MCF 10A (cell line): Measurements from ENCODE around the gene FCAR. TPM values are rescaled to one million over a fixed set of nuclear protein-coding genes. Genes with fewer than 3 reads are reported as not detected.

Source experiments
- BruUV-seq: library from RNA; stranded (reverse); fragments of 400-500 nt; replicated peaks from 2 replicates; lab custom pipeline; 2021; lab: Mats Ljungman, UMichigan
- CTCF ChIA-PET: fragments of 300-600 bp; sonication (Branson Sonifier 250); formaldehyde crosslinking; extraction: SDS; loops from one replicate; lab custom pipeline; 2021; ENCODE audit warnings: antibody characterized with exemption, inconsistent platforms; lab: Yijun Ruan, JAX
- POLR2A ChIA-PET: fragments of 300-600, 350-650 bp; sonication (Branson Sonifier 250); formaldehyde crosslinking; extraction: SDS; loops from one replicate; lab custom pipeline; 2020; ENCODE audit warnings: antibody characterized with exemption, inconsistent platforms; lab: Yijun Ruan, JAX
- DNase-seq: peaks from one replicate; pipeline ENCODE4 v3.0.0-alpha.2; 2018; ENCODE audit not compliant: unreplicated experiment
- H3K27ac Mint-ChIP-seq: one replicate; pipeline ENCODE4 v1.8.0; 2022; ENCODE audit warnings: mild to moderate bottlenecking, low read depth, mixed read lengths; ENCODE audit not compliant: unreplicated experiment
- H3K27me3 Mint-ChIP-seq: one replicate; pipeline ENCODE4 v1.8.0; 2022; ENCODE audit warnings: mixed read lengths; ENCODE audit not compliant: insufficient read depth, unreplicated experiment
- H3K36me3 Mint-ChIP-seq: one replicate; pipeline ENCODE4 v1.8.0; 2022; ENCODE audit warnings: mild to moderate bottlenecking, moderate library complexity, mixed read lengths; ENCODE audit not compliant: insufficient read depth, unreplicated experiment
- H3K4me1 Mint-ChIP-seq: one replicate; pipeline ENCODE4 v1.8.0; 2022; ENCODE audit warnings: mixed read lengths; ENCODE audit not compliant: insufficient read depth, unreplicated experiment
- H3K4me3 Mint-ChIP-seq: one replicate; pipeline ENCODE4 v1.8.0; 2022; ENCODE audit warnings: mild to moderate bottlenecking, moderate library complexity, mixed read lengths; ENCODE audit not compliant: unreplicated experiment
- H3K9me3 Mint-ChIP-seq: one replicate; pipeline ENCODE4 v1.8.0; 2022; ENCODE audit warnings: mixed read lengths; ENCODE audit not compliant: unreplicated experiment
- intact Hi-C: fragments of 100-400 bp; cut with micrococcal nuclease; formaldehyde crosslinking; loops from 2 replicates; pipeline ENCODE4 v1.14.1; 2022
- total RNA-seq: library from RNA; stranded (reverse); gene quantifications from 2 replicates; pipeline ENCODE4 v1.2.3, GENCODE V29; 2022
- TF ChIP-seq, protein P1 (sequence below): fragments of 200-600 bp; IDR thresholded peaks from one replicate; pipeline ENCODE4 v1.8.0; 2022; ENCODE audit warnings: antibody characterized with exemption, mild to moderate bottlenecking; ENCODE audit not compliant: unreplicated experiment

Gene FCAR
- total RNA-seq, 1 experiment from 2014 or later = not detected

- intact Hi-C loops = no loop called here
- H3K9me3 Mint-ChIP-seq = peaks cover 36% of the 10 kb centered on the region
- TF ChIP-seq, protein P1, sequence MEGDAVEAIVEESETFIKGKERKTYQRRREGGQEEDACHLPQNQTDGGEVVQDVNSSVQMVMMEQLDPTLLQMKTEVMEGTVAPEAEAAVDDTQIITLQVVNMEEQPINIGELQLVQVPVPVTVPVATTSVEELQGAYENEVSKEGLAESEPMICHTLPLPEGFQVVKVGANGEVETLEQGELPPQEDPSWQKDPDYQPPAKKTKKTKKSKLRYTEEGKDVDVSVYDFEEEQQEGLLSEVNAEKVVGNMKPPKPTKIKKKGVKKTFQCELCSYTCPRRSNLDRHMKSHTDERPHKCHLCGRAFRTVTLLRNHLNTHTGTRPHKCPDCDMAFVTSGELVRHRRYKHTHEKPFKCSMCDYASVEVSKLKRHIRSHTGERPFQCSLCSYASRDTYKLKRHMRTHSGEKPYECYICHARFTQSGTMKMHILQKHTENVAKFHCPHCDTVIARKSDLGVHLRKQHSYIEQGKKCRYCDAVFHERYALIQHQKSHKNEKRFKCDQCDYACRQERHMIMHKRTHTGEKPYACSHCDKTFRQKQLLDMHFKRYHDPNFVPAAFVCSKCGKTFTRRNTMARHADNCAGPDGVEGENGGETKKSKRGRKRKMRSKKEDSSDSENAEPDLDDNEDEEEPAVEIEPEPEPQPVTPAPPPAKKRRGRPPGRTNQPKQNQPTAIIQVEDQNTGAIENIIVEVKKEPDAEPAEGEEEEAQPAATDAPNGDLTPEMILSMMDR = no peak
- no peaks in the 10 kb centered on the region for H3K36me3 Mint-ChIP-seq
- no peak for DNase-seq
- no peak overlapping the region for H3K4me3 Mint-ChIP-seq
- BruUV-seq = no TSS peak
- ChIA-PET POLR2A (interaction anchor here (1.1 to 1.2 kb wide), 2 partner anchors 8 to 18 kb away, joined by 3 read pairs; no protein-coding TSS in a partner anchor), CTCF (no interaction called here)
- no peak overlapping the region for H3K27ac Mint-ChIP-seq
- no peaks in the 10 kb centered on the region for H3K4me1 Mint-ChIP-seq
- H3K27me3 Mint-ChIP-seq = no peaks in the 10 kb centered on the region
Measured at GRCh38 chr19:54871696-54872095, 2.3 kb upstream of the FCAR start.

DNA sequence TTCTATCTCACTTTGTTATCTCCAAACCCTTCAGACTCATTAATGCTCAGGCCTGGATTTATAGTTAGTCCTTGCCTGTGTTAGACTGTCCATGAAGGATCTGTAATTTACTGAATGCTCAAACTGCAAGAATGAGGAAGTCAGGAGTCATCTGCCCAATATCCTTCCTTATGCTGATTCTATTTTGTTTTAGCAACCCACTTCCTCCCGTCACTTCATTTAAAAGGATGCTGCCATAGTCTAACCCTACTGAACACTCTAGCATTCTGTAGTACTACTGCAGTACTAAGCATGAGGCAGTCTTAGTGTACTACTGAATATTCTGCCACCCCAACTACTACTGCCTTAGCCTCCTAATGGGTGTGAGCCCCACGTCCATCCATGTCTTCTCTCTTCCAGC is 1.5 kb downstream of the FCAR start:
- Mint-ChIP-seq H3K9me3 (peaks cover 33% of the 10 kb centered on the region), H3K4me3 (no peak overlapping the region), H3K27me3 (no peaks in the 10 kb centered on the region), H3K27ac (no peak overlapping the region), H3K36me3 (no peaks in the 10 kb centered on the region), H3K4me1 (no peaks in the 10 kb centered on the region)
- no TSS peak for BruUV-seq
- TF ChIP-seq, protein P1 = no peak
- DNase-seq = no peak
- POLR2A ChIA-PET = interaction anchor here (0.6 to 0.7 kb wide), 2 partner anchors 16 to 156 kb away, joined by 3 read pairs; no protein-coding TSS in a partner anchor
- CTCF ChIA-PET = interaction anchor here (1.8 kb wide), 1 partner anchor 11 kb away, joined by 5 read pairs; no protein-coding TSS in a partner anchor
- intact Hi-C loops = no loop called here

DNA sequence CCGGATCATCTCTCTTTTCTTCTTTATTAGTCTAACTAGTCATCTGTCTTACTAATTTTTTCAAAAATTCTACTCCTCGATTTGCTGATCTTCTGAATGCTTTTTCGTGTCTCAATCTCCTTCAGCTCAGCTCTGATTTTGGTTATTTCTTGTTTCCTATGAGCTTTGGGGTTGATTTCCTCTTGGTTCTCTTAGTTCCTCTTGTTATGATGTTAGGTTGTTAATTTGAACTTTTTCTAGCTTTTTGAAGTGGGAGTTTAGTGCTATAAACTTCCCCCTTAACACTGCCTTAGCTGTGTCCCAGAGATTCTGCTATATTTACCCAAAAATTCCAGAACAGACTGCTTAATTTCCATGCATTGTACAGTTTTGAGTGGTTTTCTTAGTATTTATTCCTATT is 3.4 kb downstream of the FCAR start:
- no peak for DNase-seq

DNA sequence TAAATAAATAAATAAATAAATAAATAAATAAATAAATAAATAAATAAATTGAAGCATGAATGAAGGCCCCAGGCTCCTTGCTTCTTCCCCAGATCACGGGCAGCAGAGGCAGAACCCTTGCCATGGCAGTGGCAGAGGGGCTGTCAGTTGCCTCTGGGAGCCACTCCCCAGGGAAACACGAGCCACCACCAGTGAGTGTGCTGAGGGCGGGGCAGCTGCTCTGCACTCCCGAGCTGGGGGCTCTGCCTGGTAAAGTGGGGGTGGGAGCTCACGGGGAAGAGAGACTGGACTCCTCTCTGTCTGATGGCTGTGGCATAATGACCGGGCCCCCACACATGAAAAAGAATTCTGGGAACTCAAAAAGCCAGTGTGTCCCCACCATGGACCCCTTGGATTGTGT is 7.8 kb downstream of the FCAR start:
- H3K4me3 Mint-ChIP-seq = no peak overlapping the region
- intact Hi-C loops = no loop called here
- ChIA-PET CTCF (interaction anchor here (0.6 to 1.4 kb wide), 2 partner anchors 31 to 228 kb away, joined by 3 to 4 read pairs; no protein-coding TSS in a partner anchor), POLR2A (no interaction called here)
- H3K27ac Mint-ChIP-seq = no peak overlapping the region
- TF ChIP-seq, protein P1 = no peak
- H3K9me3 Mint-ChIP-seq = peaks cover 17% of the 10 kb centered on the region
- H3K27me3 Mint-ChIP-seq = no peaks in the 10 kb centered on the region
- BruUV-seq = no TSS peak
- no peaks in the 10 kb centered on the region for H3K36me3 Mint-ChIP-seq
- H3K4me1 Mint-ChIP-seq = no peaks in the 10 kb centered on the region
- no peak for DNase-seq

More for the DNA sequence above, 3.4 kb downstream of the FCAR start:
- TF ChIP-seq, protein P1 = no peak
- intact Hi-C loops = no loop called here
- Mint-ChIP-seq H3K4me3 (no peak overlapping the region), H3K4me1 (no peaks in the 10 kb centered on the region), H3K27ac (no peak overlapping the region), H3K36me3 (no peaks in the 10 kb centered on the region), H3K27me3 (no peaks in the 10 kb centered on the region), H3K9me3 (peaks cover 33% of the 10 kb centered on the region)
- no TSS peak for BruUV-seq
- CTCF ChIA-PET = interaction anchor here (1.0 to 1.8 kb wide), 2 partner anchors 9 to 40 kb away, joined by 4 to 5 read pairs; no protein-coding TSS in a partner anchor
- POLR2A ChIA-PET = interaction anchor here (0.6 kb wide), 1 partner anchor 429 kb away, joined by 3 read pairs; the partner anchor contains the start of gene LENG8
